ENCODE results near the gene PKD2L1. TPM values are rescaled to one million over a fixed set of nuclear protein-coding genes. Genes with fewer than 3 reads are reported as not detected.
"Not testable (repeated sequence)": the region's sequence is repeated elsewhere in the genome, so short reads cannot be mapped to it uniquely, and the experiment has no call there.

PKD2L1 gene
- not detected in 2 replicates for total RNA-seq (2014; rRNA removed)
- not detected for polyA plus RNA-seq (2012)

DNA sequence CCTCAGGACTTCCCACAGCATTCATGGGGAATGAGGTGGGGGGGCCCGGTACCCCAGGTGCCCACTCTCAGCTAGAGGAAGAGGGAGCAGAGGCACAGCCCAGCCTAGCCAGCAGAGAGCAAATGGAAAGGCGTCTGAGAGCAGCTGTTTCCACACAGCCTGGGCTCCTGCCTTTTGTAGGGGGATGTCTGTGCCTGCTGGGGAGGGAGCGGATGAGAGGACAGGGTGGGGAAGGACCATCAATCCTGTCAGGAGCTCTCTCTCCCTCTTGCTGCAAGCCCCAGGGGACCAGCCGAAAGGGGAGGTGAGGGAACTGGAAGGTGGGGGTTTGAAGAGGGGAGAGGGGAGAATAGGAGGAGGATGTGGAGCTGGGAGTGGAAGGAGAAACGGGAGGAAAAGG lies at the start of gene PKD2L1:
Gene PKD2L1, minus strand, starts transcription at position 150 of the 400 bp plus-strand sequence. Its CDS starts 125 bp downstream, at position 25.
- no peak for DNase-seq (ENCODE audit: low read depth)

DNA sequence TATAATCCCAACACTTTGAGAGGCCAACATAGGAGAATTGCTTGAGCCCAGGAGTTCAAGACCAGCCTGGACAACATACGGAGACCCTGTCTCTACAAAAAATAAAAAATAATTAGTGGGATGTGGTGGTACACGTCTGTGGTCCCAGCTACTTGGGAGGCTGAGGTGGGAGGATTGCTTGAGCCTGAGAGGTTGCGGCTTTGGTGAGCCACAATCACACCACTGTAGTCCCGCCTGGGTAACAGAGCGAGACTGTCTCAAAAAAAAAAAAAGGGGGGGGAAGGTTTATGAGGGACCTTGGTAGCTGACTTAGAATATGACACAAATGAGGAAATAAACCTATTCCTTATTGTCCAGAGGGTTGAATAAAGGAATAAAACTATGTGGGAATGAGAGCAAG lies 47.8 kb upstream of the PKD2L1 start:
- DNase-seq (ENCODE audit: low read depth), result no peak

DNA sequence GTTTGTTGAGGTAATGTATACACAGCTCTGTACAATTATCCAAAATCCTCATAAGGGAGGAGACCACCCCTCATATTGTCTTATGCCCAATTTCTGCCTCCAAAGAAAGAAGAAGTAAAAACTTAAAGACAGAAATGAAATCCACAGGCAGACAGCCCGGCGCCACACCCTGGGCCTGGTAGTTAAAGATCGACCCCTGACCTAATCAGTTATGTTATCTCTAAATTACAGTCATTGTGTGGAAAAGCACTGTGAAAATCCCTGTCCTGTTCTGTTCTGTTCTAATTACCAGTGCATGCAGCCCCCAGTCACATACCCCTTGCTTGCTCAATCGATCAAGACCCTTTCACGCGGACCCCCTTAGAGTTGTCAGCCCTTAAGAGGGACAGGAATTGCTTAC lies 46.6 kb upstream of the PKD2L1 start:
- DNase-seq (ENCODE audit: low read depth), result not testable (repeated sequence)

DNA sequence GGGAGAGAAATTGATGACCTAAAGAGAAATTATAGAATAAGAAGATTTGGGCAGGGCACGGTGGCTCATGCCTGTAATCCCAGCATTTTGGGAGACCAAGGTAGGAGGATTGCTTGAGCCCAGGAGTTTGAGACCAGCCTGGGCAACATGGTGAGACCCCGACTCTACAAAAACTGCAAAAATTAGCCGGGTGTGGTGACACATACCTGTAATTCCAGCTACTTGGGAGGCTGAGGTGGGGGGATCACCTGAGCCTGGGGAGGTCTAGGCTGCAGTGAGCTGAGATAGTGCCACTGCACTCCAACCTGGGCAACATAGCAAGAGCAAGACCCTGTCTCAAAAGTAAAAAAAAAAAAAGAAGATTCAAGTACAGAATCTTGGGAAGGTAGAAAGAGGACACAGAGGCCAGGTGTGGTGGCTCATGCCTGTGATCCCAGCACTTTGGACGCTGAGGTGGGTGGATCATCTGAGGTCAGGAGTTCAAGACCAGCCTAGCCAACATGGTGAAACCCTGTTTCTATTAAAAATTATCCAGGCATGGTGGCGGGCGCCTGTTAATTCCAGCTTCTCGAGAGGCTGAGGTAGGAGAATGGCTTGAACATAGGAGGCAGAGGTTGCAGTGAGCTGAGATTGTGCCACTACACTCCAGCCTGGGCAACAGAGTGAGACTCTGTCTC lies 44.8 kb upstream of the PKD2L1 start:
- DNase-seq (ENCODE audit: low read depth), result not testable (repeated sequence)

DNA sequence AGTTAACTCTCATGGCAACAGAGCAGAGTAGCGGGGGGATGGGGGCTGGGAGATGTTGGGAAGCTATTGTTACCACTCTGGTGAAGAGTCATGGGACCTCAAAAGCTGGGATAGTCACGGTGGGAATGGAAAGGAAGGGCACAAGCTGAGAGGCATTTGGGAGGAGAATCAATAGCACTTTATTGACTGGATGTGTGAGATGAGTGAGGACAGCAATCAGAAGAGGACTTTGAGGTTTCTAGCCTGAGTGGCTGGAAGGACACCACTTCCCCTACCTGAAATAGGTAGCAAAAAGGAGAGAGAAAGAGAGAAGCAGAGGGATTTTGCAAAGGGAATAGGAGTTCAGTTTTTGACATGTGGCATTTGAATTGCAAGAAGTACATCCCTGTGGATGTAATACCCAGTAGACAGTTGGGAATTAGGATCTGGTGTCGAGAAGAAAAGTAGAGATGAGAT lies 44.2 kb upstream of the PKD2L1 start:
- DNase-seq (ENCODE audit: low read depth), result no peak

DNA sequence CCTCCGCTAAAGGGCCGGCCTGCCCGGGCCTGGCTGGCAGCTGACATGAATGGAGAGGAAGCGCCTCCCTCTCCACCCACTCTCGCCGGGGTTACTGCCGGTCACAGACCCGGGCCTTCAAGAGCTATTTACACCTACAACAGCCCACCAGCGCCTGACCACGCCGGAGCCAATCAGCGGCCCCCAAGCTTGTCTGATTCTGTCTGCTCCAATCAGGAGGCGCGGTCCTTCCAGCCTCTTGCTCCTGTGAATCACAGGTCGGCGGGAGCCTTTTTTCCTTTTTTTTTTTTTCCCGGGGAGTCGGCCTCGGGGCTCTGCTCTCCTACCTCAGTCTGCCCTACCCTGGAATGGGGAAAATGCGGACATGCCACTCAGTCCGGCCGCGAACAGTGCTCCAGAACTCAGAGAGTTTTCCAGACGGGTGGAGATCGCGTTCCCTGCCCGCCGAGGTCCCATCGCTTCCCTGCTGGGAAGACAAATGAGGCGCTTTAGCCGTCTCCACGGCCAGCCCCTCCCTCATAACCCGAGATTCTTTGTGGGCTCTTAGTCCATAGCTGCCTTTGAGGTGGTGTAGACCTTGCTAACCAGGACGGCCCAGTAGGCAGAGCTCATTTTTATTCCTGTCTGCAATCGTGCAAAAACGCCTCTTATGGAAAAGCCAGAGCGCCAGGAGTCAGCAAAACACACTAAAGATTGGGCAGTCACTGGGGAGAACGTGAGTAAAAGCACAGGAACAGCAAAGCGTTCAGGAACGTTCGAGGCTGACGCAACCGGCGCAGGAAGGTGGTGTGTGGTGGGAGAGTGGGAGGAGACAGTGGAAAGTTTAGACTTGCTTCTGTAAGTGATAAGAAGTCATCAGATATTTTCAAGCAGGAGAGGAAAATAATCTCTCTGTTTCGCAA lies 43.5 kb upstream of the PKD2L1 start:
- DNase-seq (ENCODE audit: low read depth), result peak; percentile 99

DNA sequence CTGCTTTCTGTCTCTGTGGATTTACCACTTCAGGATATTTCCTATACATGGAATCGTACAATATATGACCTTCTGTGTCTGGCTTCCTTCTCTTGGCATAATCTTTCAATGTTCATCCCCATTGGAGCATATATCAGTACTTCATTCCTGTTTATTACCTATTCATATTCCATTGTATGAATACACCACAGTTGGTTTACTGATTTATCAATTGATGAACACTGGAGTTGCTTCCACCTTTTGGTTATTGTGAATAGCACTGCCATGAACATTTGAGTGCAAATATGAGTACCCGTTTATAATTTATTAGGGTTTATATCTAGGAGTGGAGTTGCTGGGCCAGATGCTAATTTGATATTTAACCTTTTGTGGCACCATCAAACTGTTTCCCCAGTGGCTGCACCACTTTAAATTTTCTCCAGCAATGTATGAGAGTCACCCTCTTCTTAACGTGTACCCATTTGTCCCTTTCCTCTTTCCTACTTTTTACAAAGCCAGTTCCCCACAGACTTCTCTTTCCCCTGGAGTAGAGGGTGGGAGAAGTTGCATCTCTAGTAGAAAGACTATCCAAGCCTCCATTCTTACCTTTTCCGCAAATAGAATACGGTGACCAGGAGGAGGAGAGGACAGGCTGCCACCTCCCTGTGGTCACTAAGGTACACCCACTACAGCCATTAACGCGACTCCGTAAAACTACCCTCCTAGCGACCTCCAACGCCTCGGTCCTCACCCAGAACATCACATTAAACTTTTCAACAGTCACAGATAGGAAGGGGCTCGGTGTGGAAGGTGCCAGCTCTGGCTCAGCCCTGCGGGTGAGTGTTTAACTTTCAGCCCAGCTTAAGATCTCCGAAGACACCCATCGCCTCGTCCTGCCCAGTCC lies 42.6 kb upstream of the PKD2L1 start:
- no peak for DNase-seq (ENCODE audit: low read depth)

DNA sequence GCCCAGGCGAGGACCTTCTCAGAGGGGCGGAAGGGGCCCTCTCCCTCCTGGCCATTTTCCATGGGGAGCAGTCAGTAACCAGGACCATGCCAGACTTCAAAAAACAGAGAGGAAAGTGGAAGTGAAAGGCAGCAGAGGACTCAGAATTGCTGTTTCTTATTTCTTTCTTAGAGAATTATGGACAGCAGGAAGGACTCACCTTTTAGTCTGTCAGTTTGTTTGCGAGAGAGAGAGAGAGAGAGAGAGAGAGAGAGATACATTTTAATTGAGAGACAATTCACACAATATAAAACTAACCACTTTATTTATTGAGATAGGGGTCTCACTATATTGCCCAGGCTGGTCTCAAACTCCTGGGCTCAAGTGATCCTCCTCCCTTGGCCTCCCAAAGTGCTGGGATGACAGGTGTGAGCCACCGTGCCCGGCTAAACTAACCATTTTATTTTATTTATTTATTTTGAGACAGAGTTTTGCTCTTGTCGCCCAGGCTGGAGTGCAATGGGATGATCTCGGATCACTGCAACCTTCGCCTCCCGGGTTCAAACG lies 41.5 kb upstream of the PKD2L1 start:
- DNase-seq (ENCODE audit: low read depth), result no peak

DNA sequence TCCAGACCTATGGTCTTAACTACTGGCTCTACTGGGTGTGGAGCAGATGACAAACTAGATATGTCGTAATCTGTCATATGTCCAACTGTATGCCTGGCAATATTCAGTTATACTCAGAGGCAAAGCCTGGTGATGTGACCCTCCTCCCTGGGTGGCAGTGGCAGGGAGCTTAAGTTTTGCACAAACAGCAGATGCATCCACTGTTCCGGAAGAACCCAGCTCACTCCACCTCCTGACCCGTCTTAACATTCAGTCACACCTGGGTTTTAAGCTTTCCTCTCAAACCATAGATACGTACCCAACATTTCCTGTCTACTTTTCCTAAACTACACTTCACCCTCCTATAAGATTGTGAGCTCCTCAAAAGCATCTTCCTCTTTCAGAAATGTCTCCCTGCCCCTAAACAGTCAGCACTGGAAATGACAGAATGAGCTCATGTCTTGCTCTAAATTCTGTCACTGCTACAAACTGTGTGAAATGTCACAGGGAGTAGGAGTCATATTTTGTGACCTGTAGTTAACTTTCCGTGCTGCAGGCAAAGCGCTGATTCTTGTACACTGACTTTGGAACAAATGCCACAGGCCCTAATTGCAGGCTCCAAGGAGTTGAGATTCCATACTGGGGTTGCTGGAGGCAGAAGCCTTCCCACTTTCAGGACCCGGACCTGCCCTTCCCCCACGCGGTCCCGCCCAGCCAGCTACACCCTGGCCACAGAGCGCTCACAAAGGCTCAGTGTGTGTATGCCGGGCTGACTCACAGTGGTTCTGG lies 40.9 kb upstream of the PKD2L1 start:
- peak; percentile 87 for DNase-seq (ENCODE audit: low read depth)

DNA sequence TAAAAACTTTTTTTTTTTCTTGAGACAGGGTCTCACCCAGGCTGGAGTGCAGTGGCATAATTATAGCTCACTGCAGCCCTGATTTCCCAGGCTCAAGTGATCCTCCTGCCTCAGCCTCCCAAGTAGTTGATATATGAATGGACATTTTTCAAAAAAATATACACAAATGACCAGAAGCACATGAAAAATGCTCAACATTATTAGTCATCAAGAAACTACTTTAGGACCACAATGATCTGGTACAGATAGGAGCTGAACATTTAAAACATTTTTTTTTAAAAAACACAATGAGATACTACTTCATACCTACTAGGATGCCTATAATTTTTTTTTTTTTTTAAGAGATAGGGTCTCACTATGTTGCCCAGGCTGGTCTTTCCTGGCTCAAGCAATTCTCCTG lies 38.7 kb upstream of the PKD2L1 start:
- DNase-seq (ENCODE audit: low read depth), result no peak

DNA sequence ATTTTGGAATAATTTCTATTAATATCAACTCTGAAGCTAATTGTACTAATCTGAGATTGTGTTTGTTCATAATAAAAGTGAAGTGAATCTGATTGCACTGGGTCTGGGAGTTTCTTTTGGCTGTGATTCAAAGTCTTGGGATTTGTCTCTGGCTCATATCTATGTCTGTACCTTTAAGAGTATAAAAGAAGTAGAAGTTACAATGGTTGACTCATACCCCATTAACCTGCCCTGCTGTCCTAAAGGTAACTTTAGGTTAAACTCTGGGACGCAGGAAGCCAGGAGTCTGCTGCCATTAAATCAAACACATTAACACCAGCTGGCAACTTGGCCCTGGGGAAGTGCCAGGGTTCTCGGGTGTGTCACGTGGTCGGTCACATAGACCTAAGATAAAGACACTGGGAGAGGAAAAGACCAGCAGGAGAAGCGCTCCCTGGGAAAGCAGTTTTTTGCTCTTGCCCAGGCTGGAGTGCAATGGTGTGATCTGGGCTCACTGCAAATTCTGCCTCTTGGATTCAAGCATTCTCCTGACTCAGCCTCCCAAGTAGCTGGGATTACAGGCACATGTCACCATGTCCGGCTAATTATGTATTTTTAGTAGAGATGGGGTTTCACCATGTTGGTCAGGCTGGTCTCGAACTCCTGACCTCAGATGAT lies 34.8 kb upstream of the PKD2L1 start:
- peak; percentile 90 for DNase-seq (ENCODE audit: low read depth)

DNA sequence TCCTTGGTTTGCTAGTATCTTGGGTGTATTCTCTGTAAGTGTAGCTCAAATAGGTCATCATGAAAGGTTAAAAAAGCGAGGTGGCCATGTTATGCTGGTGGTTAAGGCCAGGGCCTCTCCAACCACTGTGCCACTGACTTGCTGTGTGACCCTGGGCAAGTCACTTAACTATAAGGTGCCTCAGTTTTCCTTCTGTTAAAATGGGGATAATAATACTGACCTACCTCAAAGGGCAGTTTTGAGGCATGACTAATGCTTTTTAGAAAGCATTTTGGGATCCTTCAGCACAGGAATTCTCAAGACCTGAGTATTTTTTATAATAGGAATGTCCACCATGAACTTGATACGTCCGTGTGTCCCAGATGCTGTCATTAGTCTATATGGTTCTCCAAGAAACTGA lies 34.1 kb upstream of the PKD2L1 start:
- no peak for DNase-seq (ENCODE audit: low read depth)

DNA sequence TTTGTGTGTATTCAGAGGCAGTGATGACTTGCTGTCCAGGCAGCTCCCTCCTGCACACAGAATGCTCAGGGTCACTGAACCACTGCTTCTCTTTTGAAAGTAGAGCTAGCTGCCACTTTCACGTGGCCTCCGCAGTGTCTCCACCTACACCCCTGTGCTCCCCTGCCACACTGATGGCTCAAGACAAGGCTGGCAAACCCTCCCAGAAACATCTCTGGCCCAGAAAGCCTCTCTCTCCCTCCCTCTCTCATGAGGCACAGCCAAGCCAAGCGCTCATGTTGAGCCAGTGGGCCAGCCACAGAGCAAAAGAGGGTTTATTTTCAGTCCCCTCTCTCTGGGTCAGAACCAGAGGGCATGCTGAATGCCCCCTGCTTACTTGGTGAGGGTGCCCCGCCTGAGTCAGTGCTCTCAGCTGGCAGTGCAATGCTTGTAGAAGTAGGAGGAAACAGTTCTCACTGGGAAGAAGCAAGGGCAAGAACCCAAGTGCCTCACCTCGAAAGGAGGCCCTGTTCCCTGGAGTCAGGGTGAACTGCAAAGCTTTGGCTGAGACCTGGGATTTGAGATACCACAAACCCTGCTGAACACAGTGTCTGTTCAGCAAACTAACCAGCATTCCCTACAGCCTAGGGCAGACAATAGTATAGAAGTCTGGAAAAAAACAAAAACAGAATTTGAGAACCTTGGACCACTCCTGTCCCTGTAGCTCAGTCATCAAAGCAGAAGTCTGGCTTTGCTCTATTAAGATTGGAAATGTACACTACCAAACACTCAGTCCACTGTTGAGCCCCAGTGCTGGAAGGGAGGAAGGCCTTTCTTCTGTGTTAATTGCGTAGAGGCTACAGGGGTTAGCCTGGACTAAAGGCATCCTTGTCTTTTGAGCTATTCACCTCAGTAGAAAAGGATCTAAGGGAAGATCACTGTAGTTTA lies 32.8 kb upstream of the PKD2L1 start:
- DNase-seq (ENCODE audit: low read depth), result no peak

DNA sequence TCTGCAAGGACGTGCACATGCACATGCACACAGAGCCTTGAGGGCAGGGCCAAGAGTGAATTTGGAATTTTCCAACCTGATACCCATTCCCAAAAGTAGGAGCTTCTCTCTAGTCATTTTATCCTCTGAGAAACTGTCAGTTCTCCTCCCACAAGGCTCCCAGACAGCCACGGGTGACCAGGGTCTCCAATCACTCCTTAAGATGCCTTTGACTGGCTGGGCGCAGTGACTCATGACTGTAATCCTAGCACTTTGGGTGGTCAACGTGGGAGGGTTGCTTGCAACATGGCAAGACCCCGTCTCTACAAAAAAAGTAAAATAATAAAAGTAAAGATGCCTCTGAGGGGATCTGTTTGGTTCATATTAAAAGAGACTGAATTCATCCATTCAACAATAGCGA lies 30.2 kb upstream of the PKD2L1 start:
- no peak for DNase-seq (ENCODE audit: low read depth)

DNA sequence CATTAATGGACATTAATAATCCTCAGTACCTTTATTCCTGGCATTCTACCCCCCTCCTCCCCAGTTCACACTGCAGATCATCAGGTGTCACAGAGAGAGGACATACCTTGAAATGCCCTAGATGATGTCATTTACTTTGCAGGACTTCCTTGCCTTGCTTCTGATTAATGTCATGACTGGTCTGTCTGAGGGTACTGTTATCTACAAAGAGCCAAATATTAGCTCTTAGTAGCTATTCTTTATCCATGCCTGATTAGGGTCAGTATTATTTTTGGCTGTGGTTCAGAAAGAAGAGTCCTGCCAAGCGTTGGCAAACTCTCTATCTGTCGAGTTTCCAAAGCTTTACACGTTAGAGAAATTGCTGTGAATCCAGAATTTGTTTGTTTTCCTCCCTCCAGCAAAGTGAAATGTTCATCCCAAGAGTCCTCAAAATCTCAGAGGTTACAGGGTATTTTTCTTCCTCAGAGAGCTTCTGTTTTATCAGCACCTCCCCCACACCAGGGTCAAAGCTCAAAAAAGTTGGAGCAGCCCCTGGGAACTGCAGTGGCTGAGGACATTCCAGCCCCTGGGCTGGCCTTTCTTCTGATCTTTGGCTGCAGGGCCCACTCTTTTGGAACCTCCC lies 29.6 kb upstream of the PKD2L1 start:
- no peak for DNase-seq (ENCODE audit: low read depth)

DNA sequence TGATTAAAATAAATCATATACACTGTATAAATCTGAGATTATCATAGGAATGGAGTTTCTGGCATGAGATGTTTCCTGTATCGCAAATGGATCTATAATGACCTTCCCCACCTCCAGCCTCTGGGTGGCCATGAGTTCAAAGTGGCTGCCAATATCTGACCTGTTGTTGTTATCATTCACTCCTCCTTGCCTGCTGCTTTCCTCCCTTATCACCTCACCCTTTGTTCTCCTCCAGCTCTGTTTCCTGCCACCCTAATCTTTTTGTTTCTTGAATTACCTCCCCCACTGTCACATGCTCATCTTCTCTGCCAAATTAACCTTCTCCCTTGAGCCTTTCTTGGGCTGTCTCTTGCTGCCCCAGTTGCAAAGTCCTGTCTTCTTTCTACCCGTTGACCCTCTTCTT lies 29.0 kb upstream of the PKD2L1 start:
- no peak for DNase-seq (ENCODE audit: low read depth)

DNA sequence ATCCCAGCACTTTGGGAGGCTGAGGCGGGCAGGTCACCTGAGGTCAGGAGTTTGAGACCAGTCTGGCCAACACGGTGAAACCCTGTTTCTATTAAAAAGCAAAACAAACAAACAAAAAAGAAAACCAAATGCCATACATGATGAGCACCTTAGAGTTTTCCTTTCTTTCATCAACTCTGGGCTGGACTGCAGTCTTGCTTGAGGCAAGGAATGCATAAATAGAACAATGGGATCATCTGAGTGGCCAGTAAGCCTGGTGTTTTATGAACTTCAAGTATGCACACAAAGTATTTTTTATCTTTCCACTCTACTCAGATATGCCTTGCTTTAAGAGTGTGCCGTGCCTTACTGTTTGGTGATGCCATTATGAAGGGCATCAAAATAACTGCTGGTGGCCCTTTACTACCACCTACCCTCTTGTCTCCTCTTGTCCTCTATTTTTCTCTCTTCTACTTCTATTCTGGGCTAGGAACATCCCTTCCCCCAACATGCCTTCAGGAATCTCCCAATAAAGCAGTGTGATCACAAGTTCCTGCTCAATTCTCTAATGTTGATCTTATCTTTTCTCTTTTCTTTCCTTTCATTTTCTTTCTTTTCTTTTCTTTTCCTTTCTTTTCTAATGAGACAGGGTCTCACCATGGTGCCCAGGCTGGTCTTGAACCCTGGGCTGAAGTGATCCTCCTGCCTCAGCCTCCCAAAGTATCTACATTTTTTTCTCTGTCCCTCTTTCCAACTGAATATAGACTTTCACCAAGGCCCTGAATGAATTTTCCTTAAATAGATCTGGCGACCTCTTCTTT lies 27.2 kb upstream of the PKD2L1 start:
- no peak for DNase-seq (ENCODE audit: low read depth)
